HG03159 (cell line): ENCODE data around the gene PTPRT.

Source experiments
- ATAC-seq: cut with Tn5 transposase; IDR thresholded peaks from one replicate; pipeline ENCODE4 v1.9.1; 2021; ENCODE audit warnings: mild to moderate bottlenecking, moderate library complexity; ENCODE audit not compliant: unreplicated experiment

Gene PTPRT

GRCh38 chr20:42346189-42347170 is 843.2 kb downstream of the PTPRT start:
- no peak for ATAC-seq

- no peak for ATAC-seq
Observed at GRCh38 chr20:42341654-42342053, 848.1 kb downstream of the PTPRT start.

- ATAC-seq, result no peak
Observed at GRCh38 chr20:42340368-42340767, 849.3 kb downstream of the PTPRT start.

GRCh38 chr20:42338294-42339201 is 851.2 kb downstream of the PTPRT start:
- no peak for ATAC-seq

GRCh38 chr20:42336576-42336975 is 853.1 kb downstream of the PTPRT start:
- no peak for ATAC-seq

- ATAC-seq, result no peak
Observed at GRCh38 chr20:42319252-42320013, 870.3 kb downstream of the PTPRT start.

- ATAC-seq, result no peak
Observed at GRCh38 chr20:42313704-42314103, 876.0 kb downstream of the PTPRT start.

GRCh38 chr20:42309050-42309449 is 880.7 kb downstream of the PTPRT start:
- no peak for ATAC-seq

- ATAC-seq, result no peak
Observed at GRCh38 chr20:42308171-42308570, 881.5 kb downstream of the PTPRT start.

GRCh38 chr20:42295592-42295991 is 894.1 kb downstream of the PTPRT start:
- ATAC-seq, result no peak

- no peak for ATAC-seq
Observed at GRCh38 chr20:42294976-42295375, 894.7 kb downstream of the PTPRT start.

GRCh38 chr20:42281801-42282200 is 907.9 kb downstream of the PTPRT start:
- no peak for ATAC-seq

- ATAC-seq, result no peak
Observed at GRCh38 chr20:42276718-42277602, 912.7 kb downstream of the PTPRT start.

- ATAC-seq, result no peak
Observed at GRCh38 chr20:42274986-42275385, 914.7 kb downstream of the PTPRT start.

- no peak for ATAC-seq
Observed at GRCh38 chr20:42272516-42272915, 917.2 kb downstream of the PTPRT start.

GRCh38 chr20:42270539-42270938 is 919.2 kb downstream of the PTPRT start:
- no peak for ATAC-seq

GRCh38 chr20:42267793-42268384 is 921.8 kb downstream of the PTPRT start:
- ATAC-seq, result no peak

GRCh38 chr20:42261766-42262270 is 927.9 kb downstream of the PTPRT start:
- ATAC-seq, result no peak

- no peak for ATAC-seq
Observed at GRCh38 chr20:42260184-42260583, 929.5 kb downstream of the PTPRT start.
